PC-9 (cell line): ENCODE data around the gene PITHD1.

ENCODE experiments used
- CTCF ChIP-seq: fragments of 200-600 bp; sonication (generic); conservative IDR thresholded peaks from 2 replicates; pipeline ENCODE4 v1.6.1; 2017; ENCODE audit warnings: mixed run types, antibody characterized with exemption, mild to moderate bottlenecking, moderate library complexity
- EZH2 ChIP-seq: fragments of 200-600 bp; sonication (generic); IDR thresholded peaks from 2 replicates; pipeline ENCODE4 v1.8.0; 2017; ENCODE audit warnings: antibody characterized with exemption, low read depth

- TF ChIP-seq CTCF (no peak), EZH2 (no peak)
Observed at GRCh38 chr1:23824711-23825075, 46.5 kb downstream of the PITHD1 start.
